ENCODE data around the gene RNF150. TPM values are rescaled to one million over a fixed set of nuclear protein-coding genes. Genes with fewer than 3 reads are reported as not detected.
"Not testable (repeated sequence)": the region's sequence is repeated elsewhere in the genome, so short reads cannot be mapped to it uniquely, and the experiment has no call there.

The RNF150 gene
- 10 to 100 TPM in 4 of 5 donors, 1 to 10 TPM in 1; 8.2 to 15.3 (median 14.1) TPM for polyA plus RNA-seq (ENCODE audit: insufficient read depth in 1 of 5, insufficient read length in 5 of 5, low replicate concordance in 1 of 5)
- long read RNA-seq, donor 1, full-length matches to known transcripts, result 1 of 1 reads
- long read RNA-seq, donor 1, partial matches to known transcripts, result 0 of 1 reads
- long read RNA-seq, donor 1, other reads (novel, unspliced or antisense), result 0 of 1 reads
- long read RNA-seq, donor 2, full-length matches to known transcripts, result 2 of 2 reads
- long read RNA-seq, donor 2, partial matches to known transcripts, result 0 of 2 reads
- long read RNA-seq, donor 2, other reads (novel, unspliced or antisense), result 0 of 2 reads
- long read RNA-seq, donor 3, full-length matches to known transcripts, result 2 of 2 reads
- long read RNA-seq, donor 3, partial matches to known transcripts, result 0 of 2 reads
- long read RNA-seq, donor 3, other reads (novel, unspliced or antisense), result 0 of 2 reads
- long read RNA-seq, donor 4, full-length matches to known transcripts, result 3 of 3 reads
- long read RNA-seq, donor 4, partial matches to known transcripts, result 0 of 3 reads
- long read RNA-seq, donor 4, other reads (novel, unspliced or antisense), result 0 of 3 reads
- long read RNA-seq, donor 5, result 0 reads
- long read RNA-seq, donor 6, full-length matches to known transcripts, result 1 of 1 reads
- long read RNA-seq, donor 6, partial matches to known transcripts, result 0 of 1 reads
- long read RNA-seq, donor 6, other reads (novel, unspliced or antisense), result 0 of 1 reads
- long read RNA-seq, donor 7, full-length matches to known transcripts, result 1 of 1 reads
- long read RNA-seq, donor 7, partial matches to known transcripts, result 0 of 1 reads
- long read RNA-seq, donor 7, other reads (novel, unspliced or antisense), result 0 of 1 reads
- long read RNA-seq, donor 8, full-length matches to known transcripts, result 1 of 1 reads
- long read RNA-seq, donor 8, partial matches to known transcripts, result 0 of 1 reads
- long read RNA-seq, donor 8, other reads (novel, unspliced or antisense), result 0 of 1 reads

DNA sequence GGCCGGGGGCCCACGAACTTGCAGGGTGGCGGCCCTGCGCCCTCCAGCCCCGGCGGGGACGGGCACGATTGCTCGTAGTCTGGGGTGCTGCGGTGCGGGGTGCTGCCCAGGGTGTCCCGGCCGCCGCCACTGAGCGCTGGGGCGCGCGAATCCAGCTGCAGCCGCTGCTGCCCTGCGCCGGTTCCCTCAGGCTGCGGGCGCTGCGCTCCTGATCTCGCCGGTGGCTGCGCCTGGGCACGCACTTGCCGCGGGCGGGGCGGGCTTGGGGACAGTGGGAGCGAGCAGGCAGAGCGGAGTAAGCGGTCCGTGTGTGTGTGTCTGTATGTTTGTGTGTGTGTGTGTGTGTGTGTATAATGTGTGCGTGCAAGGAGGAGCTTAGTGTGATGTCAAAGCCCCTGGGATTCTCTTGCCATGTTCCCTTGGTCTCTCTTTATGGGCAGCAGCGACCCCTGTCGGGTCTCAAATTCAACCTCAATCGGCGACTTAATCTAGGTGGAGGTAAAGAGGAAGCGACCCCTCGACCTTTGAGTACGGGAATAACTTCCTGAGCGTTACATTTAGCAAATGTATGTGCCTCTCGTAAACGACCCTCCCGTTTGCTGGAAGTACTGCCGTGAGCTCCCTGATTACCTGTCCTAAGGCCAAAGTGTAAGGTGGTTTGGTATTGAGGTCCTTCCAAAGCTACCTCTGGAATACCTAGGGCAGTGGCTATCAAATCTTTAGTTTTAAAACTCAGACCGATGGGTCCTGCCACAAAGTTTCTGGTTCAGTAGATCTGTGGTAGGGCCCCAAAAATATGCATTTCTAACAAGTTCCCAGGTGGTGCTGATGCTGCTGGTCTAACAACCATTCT, at the start of gene RNF150:
TSS of gene RNF150 (minus strand) at position 324 of the 853 bp plus-strand sequence.
- DNase-seq, result peak; percentile 85 to 90

DNA sequence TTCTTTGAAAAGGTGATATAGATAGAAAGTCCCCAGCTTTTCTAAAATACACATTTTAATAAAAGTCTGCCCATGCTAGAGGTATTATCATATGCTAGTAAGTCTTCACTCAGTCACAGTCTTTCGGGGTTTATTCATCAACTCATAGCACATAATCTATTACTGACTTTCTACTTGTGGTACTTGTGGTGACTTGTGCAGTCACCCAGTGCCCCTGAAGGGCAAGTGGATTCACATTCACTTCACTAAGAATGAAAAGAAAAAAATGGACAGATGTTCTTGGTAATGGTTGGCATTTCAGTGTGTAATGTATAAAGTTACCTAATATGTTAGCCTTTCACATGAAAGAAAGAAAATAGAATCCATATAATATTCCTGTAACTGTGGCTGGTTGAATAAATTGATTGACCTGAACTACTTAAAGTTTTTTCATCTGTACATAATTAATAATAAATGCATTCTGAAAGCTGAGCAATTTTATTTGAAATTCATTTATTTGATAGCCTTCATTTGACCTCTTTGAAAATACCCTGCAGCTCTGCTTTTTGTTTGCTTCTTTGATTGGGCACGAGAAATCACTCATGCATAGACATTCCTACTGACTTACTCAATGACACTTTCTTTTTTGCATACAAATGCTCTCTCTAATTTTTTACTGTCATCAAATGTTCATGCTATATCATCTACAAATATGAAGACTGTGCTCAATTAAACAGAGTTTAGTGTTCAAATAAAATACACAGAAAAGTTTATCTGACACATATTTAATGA, 47.9 kb upstream of the RNF150 start:
- DNase-seq, result no peak

DNA sequence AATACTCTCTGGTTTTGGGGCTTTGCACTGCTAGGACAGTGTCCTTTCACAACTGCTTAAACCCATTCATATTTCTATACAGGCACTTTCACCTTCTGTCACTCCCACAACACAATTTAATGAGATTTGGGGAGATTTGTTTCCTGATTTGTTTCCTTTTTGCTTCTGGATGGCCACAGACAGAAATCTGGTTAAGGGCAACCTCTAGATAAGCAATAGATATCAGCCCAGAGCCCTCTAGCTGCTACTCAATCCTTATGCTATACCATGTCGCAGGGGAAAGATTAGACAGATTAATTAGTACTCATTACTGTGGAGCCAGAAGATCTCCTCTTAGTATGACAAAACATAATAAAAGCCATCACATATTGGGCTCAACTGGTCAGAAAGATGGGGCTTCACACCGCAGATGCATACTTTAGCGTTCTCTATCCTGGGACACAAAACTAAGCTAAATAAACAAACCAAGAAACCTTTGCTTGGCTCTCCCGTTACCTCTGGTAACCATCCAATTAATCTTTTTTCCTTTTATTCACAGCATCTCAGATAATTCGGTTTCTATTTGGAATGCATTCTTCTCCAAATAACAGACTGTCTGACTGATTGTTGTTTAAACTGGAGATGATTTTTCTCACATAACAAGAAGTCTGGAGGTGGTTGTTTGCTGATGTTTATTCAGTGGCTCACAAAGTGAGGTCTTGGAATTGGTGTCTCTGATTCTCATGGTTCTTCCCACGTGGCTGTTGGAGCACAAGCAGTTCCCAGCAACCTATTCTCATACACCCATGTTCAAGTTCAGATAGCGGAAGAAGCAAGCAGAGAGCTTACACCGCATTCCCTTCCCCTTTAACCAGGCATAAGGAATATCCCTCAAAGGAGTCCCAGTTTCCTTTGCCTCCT, 46.5 kb upstream of the RNF150 start:
- no peak for DNase-seq

DNA sequence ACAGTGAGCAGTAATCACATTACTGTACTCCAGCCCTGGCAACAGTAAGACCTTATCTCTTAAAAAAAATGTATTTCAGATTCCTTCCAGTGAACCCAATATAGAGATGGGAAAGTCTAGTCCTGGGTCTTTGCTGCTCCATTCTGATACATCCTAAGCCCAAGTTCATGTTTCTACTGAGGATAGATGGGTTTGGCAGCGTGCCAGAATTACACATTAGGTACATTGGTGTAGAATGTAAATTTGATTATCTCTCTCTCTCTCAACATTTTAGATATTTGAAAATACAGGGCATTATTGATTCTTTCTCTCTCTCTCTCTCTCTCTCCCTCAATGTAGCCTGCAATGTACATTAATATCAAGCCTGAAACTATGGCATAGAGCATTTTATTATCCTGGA, 43.9 kb upstream of the RNF150 start:
- no peak for DNase-seq

DNA sequence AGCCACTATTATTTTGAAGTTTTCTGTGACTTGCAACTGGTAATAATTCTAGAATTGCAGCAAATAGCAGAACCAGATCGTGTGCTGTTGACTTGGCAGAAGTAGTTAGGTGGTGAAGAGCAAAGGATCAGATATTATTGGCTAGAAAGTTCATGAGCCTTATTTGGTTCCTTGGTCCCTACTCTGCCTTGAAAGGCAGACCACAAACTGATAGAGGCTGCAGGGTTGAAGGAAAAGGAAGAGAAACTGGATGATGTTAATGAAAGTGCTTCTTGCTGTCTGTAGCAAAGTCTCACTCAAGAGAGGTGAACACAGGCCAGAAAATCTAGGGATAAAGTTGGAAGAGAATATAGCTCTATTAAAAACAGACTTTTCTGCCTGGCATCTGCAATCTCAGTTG, 41.2 kb upstream of the RNF150 start:
- no peak for DNase-seq

DNA sequence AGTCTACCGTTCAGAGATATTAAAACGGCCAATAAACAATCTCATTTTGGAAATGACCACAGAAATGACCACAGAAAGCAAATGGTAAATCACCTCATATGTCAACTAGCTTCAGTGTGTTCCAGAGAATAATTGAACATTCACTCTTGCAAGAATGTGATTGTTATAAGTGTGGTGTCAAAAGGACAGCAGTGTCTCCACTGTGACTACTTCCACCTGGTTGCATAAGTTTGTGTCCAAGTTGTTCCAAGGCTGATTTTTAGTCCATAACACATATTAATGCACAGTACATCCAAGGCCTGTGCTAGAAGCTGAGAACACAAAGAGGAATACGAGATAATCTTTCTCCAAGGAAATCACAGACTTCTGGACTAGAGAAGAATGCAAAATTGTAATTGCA, 37.4 kb upstream of the RNF150 start:
- DNase-seq, result peak in 1 of 2 donors; percentile 39

DNA sequence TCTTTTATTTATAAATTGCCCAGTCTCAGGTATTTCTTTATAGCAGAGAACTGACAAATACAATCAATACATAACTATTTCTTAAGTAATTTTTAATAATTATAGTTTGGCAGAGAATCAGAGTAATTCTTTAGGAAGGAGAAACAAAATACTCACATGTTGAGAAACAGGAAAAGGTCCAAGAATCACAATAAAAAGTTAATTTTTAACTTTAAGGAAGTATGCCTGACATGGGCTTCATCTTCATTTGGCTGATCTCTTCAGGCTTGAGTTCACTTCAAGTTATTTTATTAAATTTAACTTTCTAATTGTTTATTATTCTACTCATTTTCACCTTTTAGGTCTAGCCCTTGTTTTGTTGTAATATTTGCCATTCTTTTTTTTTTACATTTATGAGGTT, 36.1 kb upstream of the RNF150 start:
- no peak for DNase-seq

DNA sequence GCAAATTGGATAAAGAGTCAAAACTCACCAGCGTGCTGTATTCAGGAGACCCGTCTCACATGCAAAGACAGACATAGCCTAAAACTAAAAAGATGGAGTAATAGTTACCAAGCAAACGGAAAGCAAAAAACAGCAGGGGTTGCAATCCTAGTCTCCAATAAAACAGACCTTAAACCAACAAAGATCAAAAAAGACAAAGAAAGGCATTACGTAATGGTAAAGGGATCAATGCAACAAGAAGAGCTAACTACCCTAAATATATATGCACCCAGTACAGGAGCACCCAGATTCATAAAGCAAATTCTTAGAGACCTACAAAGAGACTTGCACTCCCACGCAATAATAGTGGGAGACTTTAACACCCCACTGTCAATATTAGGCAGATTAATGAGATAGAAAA, 31.7 kb upstream of the RNF150 start:
- DNase-seq, result not testable (repeated sequence)

DNA sequence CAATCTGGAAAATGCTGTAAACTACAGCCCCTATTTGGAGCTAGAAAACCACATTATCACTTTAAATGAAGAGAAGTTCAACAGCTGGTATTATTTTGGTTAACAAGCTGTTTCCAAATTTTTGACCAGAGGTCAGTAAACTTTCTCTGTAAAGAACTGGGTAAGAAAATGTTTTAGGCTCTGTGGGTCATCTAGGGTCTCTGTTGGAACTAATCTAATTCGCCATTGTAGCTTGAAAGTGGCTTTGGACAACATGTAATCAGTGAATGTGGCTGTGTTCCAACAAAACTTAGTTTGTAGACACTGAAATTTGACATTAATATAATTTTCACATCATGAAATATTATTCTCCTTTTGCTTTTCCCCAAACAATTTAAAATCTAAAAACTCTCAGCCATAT, 25.8 kb upstream of the RNF150 start:
- peak in 1 of 2 donors; percentile 8 for DNase-seq

DNA sequence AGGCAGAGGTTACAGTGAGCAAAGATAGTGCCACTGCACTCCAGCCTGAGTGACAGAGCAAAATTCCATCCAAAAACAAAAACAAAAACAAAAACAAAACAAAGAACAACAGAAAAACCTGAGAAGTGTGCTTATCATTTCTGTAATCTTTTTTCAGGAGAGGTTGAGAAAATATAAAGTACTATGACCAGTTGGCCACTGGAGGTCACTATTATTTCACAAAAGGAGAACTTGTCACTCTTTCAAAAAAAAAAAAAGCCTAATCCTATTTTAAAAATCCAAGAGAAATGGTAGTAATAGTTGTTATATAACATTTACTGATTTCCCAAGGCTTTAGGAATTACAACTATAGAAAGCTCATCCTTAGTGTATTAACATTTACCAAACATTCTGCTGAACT, 24.9 kb upstream of the RNF150 start:
- peak; percentile 27 to 35 for DNase-seq

DNA sequence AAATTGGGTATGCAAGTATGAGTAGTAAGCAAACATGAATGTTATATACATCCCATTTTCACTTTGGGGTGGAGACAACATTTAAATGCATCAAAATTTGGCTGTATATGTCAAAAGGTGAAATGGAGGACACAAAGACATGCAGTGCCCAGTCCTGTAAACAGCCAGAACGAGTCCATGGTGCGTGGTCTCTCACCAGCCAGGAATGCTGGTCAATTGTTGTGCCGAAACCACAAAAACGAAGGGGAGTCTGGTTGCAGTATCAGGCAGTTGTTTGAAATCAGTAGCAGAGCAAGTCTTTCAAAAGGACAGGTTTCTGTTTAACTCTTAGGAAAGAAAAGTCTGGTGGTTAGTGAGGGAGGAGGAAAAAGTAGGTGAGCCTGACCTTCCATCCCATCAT, 22.3 kb upstream of the RNF150 start:
- no peak for DNase-seq

DNA sequence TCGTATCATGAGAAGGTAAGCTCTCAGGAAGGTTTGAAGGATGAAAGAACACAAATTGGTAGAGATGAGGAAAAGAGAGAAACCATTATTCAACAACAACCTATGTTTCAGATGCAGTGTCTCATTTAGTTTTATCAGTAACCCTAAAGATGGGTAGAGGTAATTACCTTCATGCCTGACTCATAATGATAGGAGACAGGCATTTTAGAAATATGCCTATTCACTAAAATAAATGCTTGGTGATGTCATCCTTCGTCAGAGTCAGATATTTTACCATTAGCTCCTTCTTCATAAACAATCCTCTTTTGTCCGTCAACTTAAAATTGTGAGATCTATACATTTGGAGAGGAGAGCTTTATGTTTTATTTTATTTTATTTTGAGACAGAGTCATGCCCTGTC, 21.5 kb upstream of the RNF150 start:
- no peak for DNase-seq

DNA sequence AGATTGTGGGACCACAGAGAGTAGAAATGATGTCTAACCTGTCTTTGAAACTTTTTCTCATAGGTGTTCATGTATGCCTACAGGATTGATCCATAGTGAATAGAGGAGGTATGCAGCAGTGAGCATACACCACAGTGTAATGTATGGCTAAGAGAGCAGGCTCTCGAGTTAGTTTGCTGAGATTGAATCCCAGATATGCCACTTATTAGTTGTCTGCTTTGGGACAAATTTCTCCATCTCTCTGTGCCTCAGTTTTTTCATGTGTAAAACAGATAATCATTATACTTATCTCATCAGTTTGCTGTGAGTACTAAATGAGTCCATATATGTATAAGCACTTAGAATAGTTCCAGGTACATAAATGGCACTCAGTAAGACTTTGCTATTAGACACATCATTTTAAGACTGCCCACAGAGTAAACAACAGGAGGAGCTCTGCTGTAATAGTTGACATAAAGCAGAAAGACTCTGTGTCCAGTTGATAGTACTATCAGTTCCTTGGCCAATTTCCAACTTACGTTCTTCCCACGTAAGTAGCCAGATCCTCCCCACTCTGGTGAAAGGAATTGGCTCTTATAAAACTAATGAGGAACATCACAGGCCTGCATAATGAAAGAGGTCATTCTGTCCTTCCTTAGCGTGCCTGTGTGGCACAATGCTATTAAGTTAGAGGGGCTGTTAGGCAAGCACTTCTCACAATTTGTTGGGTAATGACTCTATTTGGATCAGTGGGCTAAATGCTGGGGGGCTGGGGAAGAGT, 20.7 kb upstream of the RNF150 start:
- DNase-seq, result no peak

DNA sequence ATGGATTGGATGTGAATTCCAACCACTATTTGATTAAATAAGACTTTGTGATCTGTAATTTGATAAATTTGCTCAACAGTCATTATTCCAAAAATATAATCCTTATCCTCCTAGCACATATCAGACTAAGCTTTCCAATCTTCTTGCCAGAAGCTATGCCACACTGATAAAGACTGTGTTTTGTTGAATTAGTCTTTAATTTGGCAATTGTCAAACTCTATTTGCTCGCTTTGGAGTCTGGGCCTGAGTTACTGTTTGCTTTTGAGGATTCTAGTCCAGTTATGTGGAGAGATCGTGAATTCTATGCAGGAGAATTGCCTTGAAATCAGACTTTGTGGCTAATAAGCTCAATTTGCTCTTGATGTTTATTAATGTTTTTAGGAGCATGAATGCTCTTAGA, 10.9 kb upstream of the RNF150 start:
- DNase-seq, result no peak

DNA sequence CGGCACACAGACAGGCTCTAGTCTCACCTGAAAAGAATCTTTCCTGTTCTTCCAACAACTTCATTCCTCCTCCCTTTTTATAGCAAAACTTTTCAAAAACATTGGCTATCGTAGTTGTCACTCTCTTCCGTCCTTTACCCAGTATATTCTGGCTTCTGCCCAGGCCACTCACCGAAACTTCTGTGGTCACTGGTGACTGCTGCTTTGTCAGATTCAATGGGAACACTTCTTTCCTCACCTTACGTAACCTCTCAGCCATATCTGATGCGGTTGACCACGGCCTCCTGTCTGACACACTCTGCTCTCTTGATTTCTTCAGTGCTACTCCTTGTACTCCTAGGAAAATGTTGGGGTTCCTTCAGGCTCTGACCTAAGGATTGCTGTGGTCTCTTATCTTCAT, 9.2 kb upstream of the RNF150 start:
- no peak for DNase-seq

DNA sequence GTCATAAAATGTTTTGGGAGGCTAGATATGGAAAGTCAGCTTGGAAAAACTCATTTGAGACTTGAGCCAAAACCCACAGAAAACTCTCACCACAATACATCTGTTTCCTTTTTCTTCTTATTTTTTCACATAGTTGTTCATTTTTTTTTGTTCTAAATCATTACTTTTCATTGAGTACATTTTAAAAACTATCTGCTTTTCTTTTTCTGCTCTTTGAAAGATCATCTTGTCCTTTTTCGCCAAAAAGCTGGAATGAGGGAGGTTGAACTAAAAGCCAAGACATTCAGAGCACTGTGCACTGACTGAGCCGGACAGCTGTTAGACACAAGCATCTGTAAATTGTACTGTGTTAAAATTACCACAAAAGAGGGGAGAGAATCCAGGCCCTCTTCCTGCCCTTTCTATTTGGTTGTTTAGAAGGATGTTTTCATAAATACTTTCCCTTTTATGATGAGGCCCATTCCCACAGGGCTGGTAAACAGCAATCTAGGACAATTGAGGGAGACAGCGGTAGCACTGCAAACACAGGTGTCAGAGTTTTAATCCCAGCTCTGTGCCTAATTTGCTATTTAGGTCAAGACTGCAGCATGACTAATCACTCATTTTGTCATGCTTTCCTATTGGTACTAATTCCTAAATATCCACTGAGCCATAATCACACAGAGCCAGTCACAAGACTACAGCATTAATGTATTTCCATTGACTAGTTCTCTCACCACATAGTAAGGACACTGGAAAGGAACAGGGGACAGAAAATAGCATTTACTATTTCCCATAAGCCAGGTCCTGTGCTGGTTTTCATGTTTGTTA, 7.3 kb upstream of the RNF150 start:
- no peak for DNase-seq

DNA sequence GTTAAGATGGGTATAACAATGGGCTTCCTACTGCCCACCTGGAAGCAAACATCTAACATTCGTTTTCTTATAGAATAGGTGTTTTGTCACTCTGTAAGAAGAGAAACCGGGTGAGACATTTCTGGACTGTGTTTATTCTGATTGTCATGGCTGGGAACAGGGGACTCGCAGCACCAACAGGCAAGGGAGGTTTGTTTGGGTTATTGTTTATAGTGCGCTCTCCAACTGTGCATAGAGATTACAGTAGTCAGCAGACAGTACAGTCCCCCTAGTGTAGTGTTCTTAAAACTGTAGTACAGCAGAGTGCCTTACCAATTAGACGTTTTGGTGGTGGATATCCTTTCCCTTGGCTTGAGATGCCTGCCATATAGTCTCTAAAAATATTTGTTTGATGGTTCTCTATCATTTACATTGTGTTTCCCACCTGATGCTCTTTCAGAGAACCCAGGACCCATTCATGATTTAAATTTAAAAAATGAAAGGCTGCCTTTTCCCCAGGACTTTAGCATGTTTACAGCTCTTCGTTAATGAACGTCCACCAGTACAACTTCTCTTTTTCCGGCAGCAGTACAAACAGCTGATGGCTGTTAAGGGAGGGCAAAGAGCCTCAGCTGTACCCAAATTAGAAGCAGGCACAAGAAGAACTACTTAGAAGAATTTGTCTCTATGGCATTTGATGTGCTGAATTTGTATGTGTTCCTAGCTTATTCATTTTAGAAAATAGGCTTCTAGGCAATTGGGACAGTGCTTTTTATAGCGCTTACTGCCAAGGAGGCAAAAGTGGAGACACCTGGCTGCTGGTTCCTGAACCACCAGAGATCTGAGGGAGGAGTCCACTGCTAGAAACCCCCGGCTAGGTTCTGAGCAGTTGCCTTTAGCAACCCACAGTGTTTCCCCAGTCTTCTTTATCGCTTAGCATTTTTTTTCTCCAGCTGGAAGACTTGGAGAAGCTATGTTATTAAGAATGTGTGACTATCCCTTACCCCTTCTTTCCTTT, 1.0 kb upstream of the RNF150 start:
- DNase-seq, result peak in 1 of 2 donors; percentile 36
